Activated naive CD8-positive, alpha-beta T cell treated with anti-CD3 and anti-CD28 coated beads, Interleukin-2, amount 10 ng/mL, durations not matched to agents 7 days and 5 days (primary cell): ENCODE measurements around the gene SERPINH1. TPM values are rescaled to one million over a fixed set of nuclear protein-coding genes. Genes with fewer than 3 reads are reported as not detected.
A peak's percentile ranks its signal among the peaks of the same experiment; 100 is the strongest.

Experiments
- ATAC-seq: fragments of 150-1000 bp; cut with Tn5 transposase; one replicate; pipeline ENCODE4 v1.10.0; 2021; ENCODE audit warnings: low read depth, moderate library complexity
- POLR2A ChIA-PET: fragments of 350-600 bp; sonication (Branson Sonifier 250); formaldehyde crosslinking; loops from one replicate; lab custom pipeline; 2021; ENCODE audit warnings: antibody characterized with exemption; lab: Charles Lee
- DNase-seq: peaks from one replicate; pipeline ENCODE4 v3.0.0; 2021
- H3K27ac Mint-ChIP-seq: one replicate; pipeline ENCODE4 v1.8.0; 2022; ENCODE audit warnings: mild to moderate bottlenecking, mixed read lengths
- H3K27me3 Mint-ChIP-seq: one replicate; pipeline ENCODE4 v1.8.0; 2022; ENCODE audit warnings: mild to moderate bottlenecking, moderate library complexity, mixed read lengths
- H3K36me3 Mint-ChIP-seq: one replicate; pipeline ENCODE4 v1.8.0; 2021; ENCODE audit warnings: mild to moderate bottlenecking, mixed read lengths
- H3K4me1 Mint-ChIP-seq: one replicate; pipeline ENCODE4 v1.8.0; 2021; ENCODE audit warnings: mixed read lengths
- H3K4me3 Mint-ChIP-seq: one replicate; pipeline ENCODE4 v1.8.0; 2022; ENCODE audit warnings: mild to moderate bottlenecking, moderate library complexity, mixed read lengths
- H3K9me3 Mint-ChIP-seq: one replicate; pipeline ENCODE4 v1.8.0; 2021; ENCODE audit warnings: mixed read lengths
- total RNA-seq, 2 experiments: library from RNA; stranded (reverse); gene quantifications; one replicate each; pipeline ENCODE4 v1.2.3, GENCODE V29; 2021

The SERPINH1 gene
- total RNA-seq, 2 experiments from 2014 or later, result 15.7 to 17.8 TPM

DNA sequence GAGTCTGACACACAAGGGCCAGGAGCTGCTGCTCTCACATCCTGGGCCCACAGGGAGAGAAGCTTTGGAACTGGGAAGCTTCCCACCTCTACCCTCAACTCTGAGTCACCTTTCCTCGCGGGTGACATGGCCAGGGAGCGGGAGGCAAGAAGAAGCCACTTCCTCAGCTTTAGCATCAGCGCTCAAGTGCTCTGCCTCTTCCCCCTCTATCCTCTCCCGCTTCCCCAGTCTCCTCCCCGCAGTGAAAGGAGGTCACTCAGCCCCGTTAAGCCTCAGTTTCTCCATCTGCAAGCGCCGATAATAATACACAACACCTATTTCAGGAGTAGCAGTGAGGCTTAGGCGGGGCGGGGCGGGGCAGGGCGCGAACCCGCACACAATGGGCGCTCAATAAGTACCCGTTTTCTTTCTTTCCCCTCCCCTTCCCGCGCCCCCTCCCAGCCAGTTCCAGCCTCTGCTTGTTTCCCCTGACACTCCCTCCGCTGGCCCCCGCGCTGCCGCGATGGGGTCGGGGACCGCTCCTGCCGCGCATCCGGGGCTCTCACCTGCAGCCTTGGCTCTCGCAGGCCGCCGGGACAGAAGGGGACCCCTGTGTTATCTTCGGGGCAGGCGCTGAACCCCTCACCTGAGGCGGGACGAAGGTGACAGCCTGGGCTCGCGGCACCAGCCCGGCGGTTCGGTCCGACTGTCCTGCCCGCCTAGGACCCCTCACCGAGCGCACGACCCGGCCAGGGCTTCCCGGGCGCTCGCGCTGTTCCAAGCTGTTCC is 37.2 kb upstream of the SERPINH1 start:
- no peak for ATAC-seq
- peak; percentile 68 for DNase-seq
- POLR2A ChIA-PET, result interaction anchor here (1.1 to 2.1 kb wide), 2 partner anchors 38 to 49 kb away, joined by 4 to 21 read pairs; partner anchors contain the start of gene SERPINH1
- H3K36me3 Mint-ChIP-seq, result no peaks in the 10 kb centered on the region
- H3K4me1 Mint-ChIP-seq, result peaks cover 24% of the 10 kb centered on the region
- peaks cover 9% of the 10 kb centered on the region for H3K27me3 Mint-ChIP-seq
- H3K27ac Mint-ChIP-seq, result no peak overlapping the region
- peak overlapping the region; percentile 83 for H3K4me3 Mint-ChIP-seq
- no peaks in the 10 kb centered on the region for H3K9me3 Mint-ChIP-seq

DNA sequence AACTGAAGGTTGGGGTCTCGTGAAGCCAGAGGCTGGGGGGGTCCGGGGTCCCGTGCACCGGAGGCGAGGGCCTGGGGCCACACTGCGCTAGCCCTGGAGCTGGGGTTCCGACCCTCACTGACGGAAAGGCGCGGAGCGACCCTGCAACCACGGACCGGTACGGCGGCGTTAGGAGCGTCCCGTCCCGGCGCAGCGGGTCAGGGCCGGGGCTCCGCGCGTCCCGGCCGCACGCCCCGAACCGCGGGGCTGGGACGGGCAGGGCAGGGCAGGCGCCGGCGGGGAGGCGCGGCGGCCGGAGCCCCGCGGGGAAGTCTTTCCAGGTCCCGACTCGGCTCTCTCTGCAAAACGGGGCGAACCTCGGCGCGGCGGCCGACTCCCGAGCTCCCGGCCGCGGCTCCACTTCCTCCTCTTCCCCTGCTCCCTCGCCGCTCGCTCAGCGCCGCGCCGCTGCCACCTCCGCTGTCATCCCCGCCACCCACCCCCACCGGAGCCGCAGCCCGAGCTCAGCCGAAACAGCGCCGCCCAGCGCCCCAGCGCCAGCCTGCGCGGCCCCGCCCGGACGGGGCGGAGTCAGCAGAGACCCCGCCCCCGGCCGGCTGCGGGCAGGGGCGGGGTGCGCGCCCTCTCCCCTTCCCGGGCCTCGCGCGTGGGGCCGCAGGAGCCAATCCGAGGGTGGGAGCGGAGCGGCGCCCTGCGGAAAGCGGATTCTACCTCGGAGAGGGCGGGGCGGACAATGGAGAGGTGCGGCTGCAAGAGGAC is 36.4 kb upstream of the SERPINH1 start, which contains the start of gene GDPD5:
Gene GDPD5, minus strand, starts transcription at position 509 of the 759 bp plus-strand sequence. CDS start 48,206 bp downstream, outside the sequence.
- Mint-ChIP-seq H3K27ac (peak within 1 kb of the TSS; percentile 80), H3K27me3 (peaks cover 9% of the 10 kb centered on the region), H3K9me3 (no peaks in the 10 kb centered on the region), H3K36me3 (no peaks in the 10 kb centered on the region), H3K4me1 (peaks cover 27% of the 10 kb centered on the region), H3K4me3 (peak within 1 kb of the TSS; percentile 83)
- DNase-seq (peak; percentile 96), ATAC-seq (peak; percentile 90)
- POLR2A ChIA-PET, result interaction anchor here (0.6 to 2.1 kb wide), 7 partner anchors 9 to 126 kb away, joined by 3 to 21 read pairs (median 4); partner anchors contain the start of genes RPS3 and SERPINH1

DNA sequence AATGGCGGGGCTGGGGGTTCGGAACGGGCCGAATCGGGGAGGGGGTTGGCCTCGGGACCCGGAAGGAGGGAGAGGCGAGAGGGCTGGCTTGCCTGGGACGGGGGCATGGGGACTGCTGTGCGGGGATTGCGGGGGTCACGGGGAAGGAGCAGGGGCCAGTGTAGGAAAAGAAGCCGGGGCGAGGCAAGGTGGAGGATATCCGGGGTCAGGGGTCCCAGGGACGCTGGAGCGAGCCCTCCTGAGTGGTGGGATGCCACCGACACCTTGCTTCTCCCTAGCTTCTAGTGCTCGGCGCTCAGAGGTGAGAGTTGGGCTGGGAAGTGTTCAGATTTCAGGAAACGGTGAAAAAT is 35.9 kb upstream of the SERPINH1 start:
- DNase-seq (no peak), ATAC-seq (no peak)
- peaks cover 30% of the 10 kb centered on the region for H3K4me1 Mint-ChIP-seq

DNA sequence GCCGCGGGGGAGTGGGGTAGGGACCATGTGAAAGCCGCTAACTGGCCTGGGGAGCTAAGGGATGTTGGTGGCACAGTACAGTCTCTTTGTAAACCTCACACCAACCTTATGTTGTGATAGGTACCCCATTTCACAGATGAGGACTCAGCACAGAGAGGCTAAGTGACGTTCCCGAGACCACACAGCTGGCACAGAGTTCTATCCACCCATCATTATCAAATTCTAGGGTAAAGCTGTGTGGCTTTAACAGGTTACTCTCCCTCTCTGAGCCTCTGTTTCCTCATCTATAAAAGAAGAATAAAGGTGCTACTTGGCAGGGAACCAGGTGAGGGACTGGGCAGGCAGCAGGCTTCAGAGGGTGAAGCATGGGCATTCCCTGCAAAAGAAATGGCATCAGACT is 34.9 kb upstream of the SERPINH1 start:
- DNase-seq, result no peak
- H3K27ac Mint-ChIP-seq, result peak overlapping the region; percentile 50
- H3K36me3 Mint-ChIP-seq, result no peaks in the 10 kb centered on the region
- H3K9me3 Mint-ChIP-seq, result no peaks in the 10 kb centered on the region
- peaks cover 39% of the 10 kb centered on the region for H3K4me1 Mint-ChIP-seq
- no peak for ATAC-seq
- POLR2A ChIA-PET, result interaction anchor here (0.6 kb wide), 1 partner anchor 113 kb away, joined by 3 read pairs; no protein-coding TSS in a partner anchor
- peaks cover 9% of the 10 kb centered on the region for H3K27me3 Mint-ChIP-seq
- H3K4me3 Mint-ChIP-seq, result peak overlapping the region; percentile 83

More for the DNA sequence above, 35.9 kb upstream of the SERPINH1 start:
- H3K9me3 Mint-ChIP-seq, result no peaks in the 10 kb centered on the region
- H3K36me3 Mint-ChIP-seq, result no peaks in the 10 kb centered on the region
- peaks cover 9% of the 10 kb centered on the region for H3K27me3 Mint-ChIP-seq
- peak overlapping the region; percentile 80 for H3K27ac Mint-ChIP-seq
- POLR2A ChIA-PET, result interaction anchor here (0.6 to 2.1 kb wide), 6 partner anchors 9 to 126 kb away, joined by 3 to 21 read pairs (median 4); partner anchors contain the start of gene RPS3
- H3K4me3 Mint-ChIP-seq, result peak overlapping the region; percentile 83

DNA sequence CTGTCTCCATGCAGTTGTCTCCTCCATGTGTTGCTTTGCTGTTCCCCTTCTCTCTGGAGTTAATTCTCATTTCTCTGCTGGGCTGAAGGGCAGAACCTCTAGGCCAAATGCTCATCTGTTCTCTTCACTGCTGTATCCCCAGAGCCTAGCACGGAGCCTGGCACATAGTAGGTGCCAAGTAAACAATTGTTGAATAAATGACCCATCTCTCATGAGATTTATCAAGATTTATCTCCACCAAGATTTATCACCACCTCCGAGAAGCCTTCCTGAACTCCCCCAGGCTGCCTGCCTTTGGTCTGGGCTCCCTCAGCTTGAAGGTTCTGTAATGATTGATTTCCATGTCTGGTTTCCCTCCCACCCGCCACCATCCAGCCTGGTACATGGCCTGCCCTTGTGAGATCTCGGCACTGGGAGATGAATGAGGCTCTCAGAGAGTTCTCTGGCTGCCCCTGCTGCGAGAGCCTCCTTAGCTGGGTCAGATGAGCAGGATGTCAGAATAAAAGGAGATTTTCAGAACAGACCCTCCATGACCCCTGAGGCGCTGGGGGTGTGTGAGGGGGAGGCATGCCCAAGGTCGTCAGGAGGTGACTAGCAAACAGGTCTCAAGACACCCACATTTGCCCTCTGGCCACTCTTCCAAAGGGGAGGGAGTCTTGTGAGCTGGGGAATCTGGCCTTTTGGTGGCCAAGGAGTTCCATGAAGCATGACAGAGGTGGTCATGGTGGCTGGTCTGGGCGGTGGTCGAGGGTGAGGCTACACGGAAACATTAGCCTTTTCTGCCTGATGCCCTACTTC is 33.9 kb upstream of the SERPINH1 start:
- Mint-ChIP-seq H3K4me3 (peak overlapping the region; percentile 26), H3K36me3 (no peaks in the 10 kb centered on the region), H3K4me1 (peaks cover 41% of the 10 kb centered on the region), H3K27ac (no peak overlapping the region), H3K27me3 (peaks cover 5% of the 10 kb centered on the region), H3K9me3 (no peaks in the 10 kb centered on the region)
- DNase-seq (no peak), ATAC-seq (no peak)
- POLR2A ChIA-PET, result interaction anchor here (0.5 to 1.3 kb wide), 3 partner anchors 13 to 1930 kb away, joined by 3 to 6 read pairs (median 3); partner anchors contain the start of gene RPS3

DNA sequence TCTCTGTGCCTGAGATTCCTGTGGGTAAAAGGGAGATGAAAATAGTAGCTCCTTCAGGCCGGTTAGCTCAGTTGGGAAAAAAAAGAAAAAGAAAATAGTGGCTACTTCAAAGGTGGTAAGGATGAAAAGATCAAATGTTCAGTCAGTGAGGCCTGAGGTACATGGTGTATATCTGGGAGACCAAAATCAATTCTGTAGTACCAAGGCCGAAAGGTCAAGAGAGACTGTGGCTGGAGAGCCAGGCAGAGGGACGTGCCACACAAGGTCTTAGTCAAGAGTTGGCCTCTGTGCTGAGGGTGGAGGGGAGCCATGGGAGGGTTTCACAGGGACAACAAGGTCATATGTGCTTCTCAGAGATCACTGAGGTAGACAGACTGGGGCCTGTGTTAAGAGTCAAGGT is 31.5 kb upstream of the SERPINH1 start:
- Mint-ChIP-seq H3K4me1 (peaks cover 36% of the 10 kb centered on the region), H3K36me3 (no peaks in the 10 kb centered on the region), H3K27ac (peak overlapping the region; percentile 2), H3K9me3 (no peaks in the 10 kb centered on the region), H3K4me3 (no peak overlapping the region), H3K27me3 (no peaks in the 10 kb centered on the region)
- DNase-seq (no peak), ATAC-seq (no peak)
- POLR2A ChIA-PET, result interaction anchor here (1.2 kb wide), 1 partner anchor 79 kb away, joined by 3 read pairs; no protein-coding TSS in a partner anchor

DNA sequence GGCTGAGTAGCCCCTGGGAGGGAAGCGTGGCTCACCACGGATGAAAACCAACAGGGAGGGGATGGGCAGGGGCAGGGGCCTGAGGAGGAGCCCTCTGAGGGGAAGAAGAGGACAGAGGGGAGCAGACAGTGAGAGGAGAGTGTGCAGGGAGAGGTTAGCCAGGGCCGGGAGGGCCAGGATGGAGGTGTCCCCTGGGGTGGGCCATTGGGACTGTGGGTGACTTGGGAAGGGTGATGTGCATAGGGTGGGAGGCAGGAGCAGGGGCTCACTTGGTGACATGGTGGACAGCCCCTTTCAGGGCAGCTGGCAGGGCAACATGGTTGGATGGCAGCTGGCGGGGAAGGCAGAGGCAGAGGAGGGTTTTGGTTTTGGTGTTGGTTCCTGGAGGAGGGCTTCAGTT is 30.7 kb upstream of the SERPINH1 start:
- Mint-ChIP-seq H3K9me3 (no peaks in the 10 kb centered on the region), H3K36me3 (no peaks in the 10 kb centered on the region), H3K4me1 (peaks cover 40% of the 10 kb centered on the region), H3K27me3 (no peaks in the 10 kb centered on the region), H3K27ac (peak overlapping the region; percentile 79), H3K4me3 (peak overlapping the region; percentile 20)
- DNase-seq, result no peak
- ATAC-seq, result peak; percentile 12
- POLR2A ChIA-PET, result interaction anchor here (0.8 to 1.2 kb wide), 3 partner anchors 80 to 131 kb away, joined by 3 to 7 read pairs (median 4); no protein-coding TSS in a partner anchor

DNA sequence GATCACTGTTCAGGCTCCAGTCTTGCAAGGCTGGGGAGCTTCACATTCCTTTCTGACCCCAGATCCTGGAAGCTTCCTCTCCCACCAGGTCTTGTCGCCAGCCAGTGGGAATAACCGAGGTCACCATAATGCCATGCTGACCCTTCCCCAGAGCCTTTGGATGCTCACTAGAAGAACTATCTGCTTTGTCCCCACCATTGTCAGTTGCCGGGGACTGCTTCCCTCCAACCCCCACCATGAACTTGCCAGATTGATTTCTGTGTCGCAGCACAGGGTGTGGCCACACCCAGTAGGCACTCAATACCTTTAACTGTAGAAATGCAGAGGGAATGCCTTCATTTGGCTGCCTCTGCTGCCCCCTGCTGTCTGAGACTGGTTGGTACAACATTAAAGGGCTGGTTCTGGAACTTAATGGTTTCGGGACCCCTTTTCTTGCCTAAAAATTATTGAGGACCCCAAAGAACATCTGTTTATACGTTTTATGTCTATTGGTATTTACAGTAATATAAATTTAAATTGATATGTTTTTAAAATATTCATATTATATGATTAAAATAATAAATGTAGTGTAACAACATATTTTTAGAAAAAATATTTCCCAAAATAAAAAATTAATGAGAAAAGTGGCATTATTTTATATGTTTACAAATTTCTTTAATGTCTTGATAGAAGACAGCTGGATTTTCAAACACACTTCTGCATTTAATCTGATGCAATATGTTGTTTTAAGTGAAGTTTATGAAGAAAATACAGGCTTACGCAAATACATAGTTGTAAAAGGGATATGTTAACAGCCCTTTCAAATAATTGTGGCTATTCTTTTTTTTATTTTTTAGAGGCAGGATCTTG is 29.6 kb upstream of the SERPINH1 start:
- peak overlapping the region; percentile 25 for H3K4me3 Mint-ChIP-seq
- H3K9me3 Mint-ChIP-seq, result no peaks in the 10 kb centered on the region
- ATAC-seq (peak; percentile 85), DNase-seq (peak; percentile 81)
- no peaks in the 10 kb centered on the region for H3K36me3 Mint-ChIP-seq
- POLR2A ChIA-PET, result interaction anchor here (0.8 to 1.1 kb wide), 2 partner anchors 88 to 132 kb away, joined by 4 to 7 read pairs; no protein-coding TSS in a partner anchor
- no peak overlapping the region for H3K27ac Mint-ChIP-seq
- no peaks in the 10 kb centered on the region for H3K27me3 Mint-ChIP-seq
- peaks cover 39% of the 10 kb centered on the region for H3K4me1 Mint-ChIP-seq

DNA sequence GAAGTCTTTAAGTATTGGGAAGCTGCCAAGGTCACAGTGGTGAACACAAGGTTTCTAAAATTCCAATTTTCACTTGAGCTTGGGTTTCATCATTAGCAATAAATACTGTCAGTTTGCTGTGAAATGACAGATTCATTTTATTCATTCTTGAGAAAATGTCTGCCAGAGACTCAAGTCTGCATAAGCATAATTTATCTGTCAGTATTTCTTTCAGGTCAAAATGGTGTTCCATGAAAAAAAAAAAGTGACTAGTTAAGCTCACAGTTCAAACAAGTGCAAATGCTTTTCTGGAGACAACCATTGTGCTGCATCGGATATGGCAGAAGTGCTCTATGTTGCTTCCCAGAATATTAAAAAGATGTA is 28.2 kb upstream of the SERPINH1 start:
- H3K4me1 Mint-ChIP-seq, result peaks cover 48% of the 10 kb centered on the region
- no peak overlapping the region for H3K4me3 Mint-ChIP-seq
- H3K9me3 Mint-ChIP-seq, result no peaks in the 10 kb centered on the region
- ATAC-seq, result no peak
- no peaks in the 10 kb centered on the region for H3K36me3 Mint-ChIP-seq
- H3K27me3 Mint-ChIP-seq, result peaks cover 3% of the 10 kb centered on the region
- POLR2A ChIA-PET, result interaction anchor here (1.1 kb wide), 1 partner anchor 131 kb away, joined by 3 read pairs; no protein-coding TSS in a partner anchor
- DNase-seq, result no peak
- H3K27ac Mint-ChIP-seq, result no peak overlapping the region

DNA sequence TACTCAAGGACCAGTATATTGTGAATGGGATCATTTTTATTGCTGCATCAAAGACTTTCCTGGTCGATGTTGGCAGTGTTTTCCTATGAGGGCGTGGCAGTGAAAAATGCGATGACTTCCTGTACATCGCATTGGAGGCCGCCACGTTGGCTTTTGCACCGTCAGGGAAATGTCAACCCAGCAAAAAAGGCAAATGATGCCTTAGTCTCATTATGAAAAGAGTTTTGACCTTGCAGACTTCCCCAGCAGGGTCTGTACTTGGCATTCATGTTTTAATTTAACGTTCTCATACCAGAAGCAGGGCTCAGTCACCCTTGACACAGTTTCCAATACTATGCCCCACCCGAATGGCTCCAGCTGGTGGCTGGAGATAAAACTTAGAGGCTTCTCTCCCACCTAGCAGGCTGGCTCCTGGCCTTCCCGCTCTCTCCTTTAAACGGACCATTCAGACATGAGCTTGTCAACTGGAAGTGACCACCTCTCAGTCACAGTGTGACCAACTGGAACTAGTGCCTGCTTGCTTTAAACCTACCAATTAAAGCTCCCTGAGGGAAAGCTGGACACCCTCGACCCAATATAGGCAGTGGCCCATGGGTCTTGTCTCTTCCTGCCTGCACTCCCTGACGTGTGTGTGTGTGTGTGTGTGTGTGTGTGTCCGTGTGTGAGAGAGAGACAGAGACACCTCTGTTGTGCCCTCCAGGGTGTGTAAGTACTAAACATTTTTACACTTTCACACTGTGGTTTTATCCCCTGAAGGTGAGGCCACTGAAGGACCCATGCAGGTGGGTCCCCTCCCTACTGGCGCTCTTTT is 27.6 kb upstream of the SERPINH1 start:
- H3K27ac Mint-ChIP-seq, result no peak overlapping the region
- no peak for ATAC-seq
- H3K9me3 Mint-ChIP-seq, result no peaks in the 10 kb centered on the region
- H3K4me3 Mint-ChIP-seq, result no peak overlapping the region
- peaks cover 3% of the 10 kb centered on the region for H3K27me3 Mint-ChIP-seq
- POLR2A ChIA-PET, result interaction anchor here (0.5 to 1.1 kb wide), 3 partner anchors 9 to 132 kb away, joined by 3 to 4 read pairs (median 3); partner anchors contain the start of gene GDPD5
- peaks cover 48% of the 10 kb centered on the region for H3K4me1 Mint-ChIP-seq
- DNase-seq, result no peak
- H3K36me3 Mint-ChIP-seq, result no peaks in the 10 kb centered on the region

DNA sequence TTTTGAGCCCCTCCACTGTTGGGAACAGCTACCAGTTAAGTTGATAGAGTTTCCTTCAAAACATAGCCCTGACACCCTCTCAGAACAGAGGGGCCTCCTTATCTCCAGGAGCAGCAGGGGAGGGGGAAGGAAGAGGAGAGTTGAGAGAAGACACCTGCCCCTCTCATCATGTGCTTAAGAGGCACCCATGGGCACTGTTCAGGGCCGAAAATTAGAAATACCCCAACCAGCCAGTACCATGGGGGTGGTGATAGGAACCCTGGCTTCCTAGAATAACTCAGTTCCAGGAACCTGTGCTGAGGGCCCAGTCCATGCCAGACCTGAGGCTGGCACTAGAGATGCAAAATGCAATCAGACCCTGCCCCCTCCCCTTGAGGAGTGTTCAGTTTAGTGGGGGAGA is 27.0 kb upstream of the SERPINH1 start:
- Mint-ChIP-seq H3K4me1 (peaks cover 48% of the 10 kb centered on the region), H3K27me3 (peaks cover 3% of the 10 kb centered on the region), H3K27ac (no peak overlapping the region), H3K36me3 (no peaks in the 10 kb centered on the region), H3K9me3 (no peaks in the 10 kb centered on the region), H3K4me3 (no peak overlapping the region)
- POLR2A ChIA-PET, result interaction anchor here (0.5 to 0.6 kb wide), 2 partner anchors 9 to 56 kb away, joined by 3 to 4 read pairs; partner anchors contain the start of gene GDPD5
- DNase-seq (no peak), ATAC-seq (no peak)
